Thyroid gland (tissue), 4 donors: ENCODE results near the gene ZNF462.

Experiments
- CTCF ChIP-seq, 6 experiments: fragments of 200-600 bp in 3 of 6; fragments of 450-650 bp in 3 of 6; sonication (generic) in 3 of 6; IDR thresholded peaks; one replicate each; pipeline ENCODE4 v1.5.1; 2016 to 2019; ENCODE audit warnings: antibody characterized with exemption in 6 of 6, mild to moderate bottlenecking in 2 of 6, inconsistent platforms in 1 of 6, moderate library complexity in 1 of 6
- POLR2A ChIP-seq, 2 donors: fragments of 450-650 bp; IDR thresholded peaks; one replicate each; pipeline ENCODE4 v1.6.1; 2017; ENCODE audit warnings: antibody characterized with exemption in 2 of 2, mild to moderate bottlenecking in 2 of 2, moderate library complexity in 1 of 2

DNA sequence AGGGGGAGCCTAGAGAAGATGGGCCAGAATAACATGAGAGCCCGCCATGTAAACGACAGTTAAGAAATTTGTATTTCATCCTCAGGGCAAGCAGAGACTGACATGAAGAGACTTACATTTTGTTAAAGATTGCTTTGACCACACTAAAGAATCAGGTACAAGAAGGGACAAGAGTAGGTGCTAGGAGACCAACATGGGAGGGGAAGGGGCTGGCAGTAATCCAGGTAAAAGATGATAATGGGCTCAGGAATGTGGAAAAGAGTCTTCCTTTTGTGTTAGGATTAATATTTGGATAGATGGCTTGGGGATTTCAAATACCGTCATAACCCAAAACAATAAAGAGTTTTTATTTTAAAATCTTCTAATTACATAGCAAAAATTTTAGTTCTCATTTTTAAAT is 137.3 kb downstream of the ZNF462 start:
- no peak for TF ChIP-seq POLR2A (IDR thresholded peaks at IDR 0.05)
- no peak for TF ChIP-seq CTCF (IDR thresholded peaks at IDR 0.05)
